Measurements from ENCODE around the gene FRMPD2.

GRCh38 chr10:48184224-48184623 is 90.3 kb downstream of the FRMPD2 start:
- TF ChIP-seq POLR2A (IDR thresholded peaks at IDR 0.05; ENCODE audit: low read depth, low read length) (no peak), POLR2AphosphoS5 (IDR thresholded peaks at IDR 0.05; ENCODE audit: low read depth, low read length) (no peak), PAX5 (IDR thresholded peaks at IDR 0.05; ENCODE audit: insufficient read depth, low read length, severe bottlenecking) (no peak), TAF1 (IDR thresholded peaks at IDR 0.05; ENCODE audit: low read depth, low read length) (no peak), SPI1 (IDR thresholded peaks at IDR 0.05; ENCODE audit: low read depth, low read length) (no peak)

Data from GM12891 (cell line).